ENCODE data around the gene NHSL2. TPM values are rescaled to one million over a fixed set of nuclear protein-coding genes. Genes with fewer than 3 reads are reported as not detected.

The NHSL2 gene
- total RNA-seq, 4 donors from 2014 or later = 1.6 to 6.0 (median 3.6) TPM

DNA sequence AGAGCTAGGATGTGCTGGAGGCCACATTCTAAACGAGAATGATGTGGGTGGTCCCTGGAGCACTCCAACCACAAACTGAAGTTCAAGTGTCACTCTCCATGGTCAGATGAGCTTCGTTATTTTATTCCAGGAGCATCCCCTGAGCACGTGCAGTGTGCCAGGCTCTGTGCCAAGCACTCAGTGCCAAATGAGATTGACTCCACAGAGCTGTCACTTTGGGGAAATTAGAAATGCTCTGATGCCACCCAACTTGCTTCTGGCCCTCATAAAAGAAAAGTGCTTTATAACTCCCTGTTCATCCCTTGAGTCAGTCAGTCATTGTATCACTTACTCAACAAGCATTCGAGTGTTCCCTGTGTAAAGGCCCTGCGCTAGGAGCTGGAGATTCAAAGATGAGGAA lies 129.9 kb downstream of the NHSL2 start:
- peak overlapping the region; percentile 50 to 78 (median 66) for H3K27ac ChIP-seq
- in situ Hi-C loops (cut with MboI; ENCODE audit: low pct_ligation_motif_present in 1 of 4, low pct_unique_long_range_greater_than_20kb in 1 of 4, low sequenced_read_pairs in 3 of 4) (no loop called here), intact Hi-C loops (cut with DNase I; ENCODE audit: low total_unique reads) (no loop called here)
- H3K36me3 ChIP-seq = no peaks in the 10 kb centered on the region
- H3K27me3 ChIP-seq = no peaks in the 10 kb centered on the region
- H3K4me1 ChIP-seq = peaks cover 0 to 6% (median 0%) of the 10 kb centered on the region in 4 donors
- H3K4me3 ChIP-seq = no peak overlapping the region
- 61% methylated on average over 5 of the region's 5 CpGs; no CpG with 5 or more reads in 1 of the 2 donors for WGBS, 2 donors (ENCODE audit: low coverage in 1 of 2)
- TF ChIP-seq, protein P1, sequence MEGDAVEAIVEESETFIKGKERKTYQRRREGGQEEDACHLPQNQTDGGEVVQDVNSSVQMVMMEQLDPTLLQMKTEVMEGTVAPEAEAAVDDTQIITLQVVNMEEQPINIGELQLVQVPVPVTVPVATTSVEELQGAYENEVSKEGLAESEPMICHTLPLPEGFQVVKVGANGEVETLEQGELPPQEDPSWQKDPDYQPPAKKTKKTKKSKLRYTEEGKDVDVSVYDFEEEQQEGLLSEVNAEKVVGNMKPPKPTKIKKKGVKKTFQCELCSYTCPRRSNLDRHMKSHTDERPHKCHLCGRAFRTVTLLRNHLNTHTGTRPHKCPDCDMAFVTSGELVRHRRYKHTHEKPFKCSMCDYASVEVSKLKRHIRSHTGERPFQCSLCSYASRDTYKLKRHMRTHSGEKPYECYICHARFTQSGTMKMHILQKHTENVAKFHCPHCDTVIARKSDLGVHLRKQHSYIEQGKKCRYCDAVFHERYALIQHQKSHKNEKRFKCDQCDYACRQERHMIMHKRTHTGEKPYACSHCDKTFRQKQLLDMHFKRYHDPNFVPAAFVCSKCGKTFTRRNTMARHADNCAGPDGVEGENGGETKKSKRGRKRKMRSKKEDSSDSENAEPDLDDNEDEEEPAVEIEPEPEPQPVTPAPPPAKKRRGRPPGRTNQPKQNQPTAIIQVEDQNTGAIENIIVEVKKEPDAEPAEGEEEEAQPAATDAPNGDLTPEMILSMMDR (IDR thresholded peaks at IDR 0.05) = no peak
- no peak for TF ChIP-seq POLR2AphosphoS5 (IDR thresholded peaks at IDR 0.05)
- no peak for TF ChIP-seq EP300 (IDR thresholded peaks at IDR 0.05; ENCODE audit: low read depth)
- TF ChIP-seq POLR2A (IDR thresholded peaks at IDR 0.05) = no peak
- DNase-seq = no peak
- H3K9me3 ChIP-seq = no peaks in the 10 kb centered on the region

DNA sequence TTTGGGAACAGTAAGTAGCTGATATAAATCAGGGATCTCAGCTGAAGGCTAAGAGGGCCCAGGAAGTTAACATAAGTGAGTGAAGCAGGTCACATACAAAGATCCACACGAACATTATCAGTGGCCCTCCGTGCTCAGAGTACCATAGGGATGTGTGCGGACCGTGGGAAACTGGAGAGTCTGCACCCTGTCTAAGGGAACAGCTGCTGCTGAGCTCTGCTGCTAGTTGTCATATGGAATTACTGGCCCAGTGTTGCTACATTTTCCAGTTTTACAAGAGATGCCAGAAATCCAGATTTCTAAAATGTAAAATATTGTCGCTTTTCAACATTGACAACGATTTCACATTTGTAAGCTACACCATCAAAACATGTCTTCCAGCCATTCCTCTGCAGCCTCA lies 130.5 kb downstream of the NHSL2 start:
- in situ Hi-C loops (cut with MboI; ENCODE audit: low pct_ligation_motif_present in 1 of 4, low pct_unique_long_range_greater_than_20kb in 1 of 4, low sequenced_read_pairs in 3 of 4) = no loop called here
- H3K27me3 ChIP-seq = no peaks in the 10 kb centered on the region
- no peak for DNase-seq
- H3K27ac ChIP-seq = peak overlapping the region; percentile 50 to 78 (median 66)
- TF ChIP-seq, protein P1 (IDR thresholded peaks at IDR 0.05) = no peak
- TF ChIP-seq POLR2AphosphoS5 (IDR thresholded peaks at IDR 0.05) (no peak), POLR2A (IDR thresholded peaks at IDR 0.05) (no peak), EP300 (IDR thresholded peaks at IDR 0.05; ENCODE audit: low read depth) (no peak)
- H3K36me3 ChIP-seq = no peaks in the 10 kb centered on the region
- H3K9me3 ChIP-seq = no peaks in the 10 kb centered on the region
- peaks cover 0 to 8% (median 0%) of the 10 kb centered on the region in 4 donors for H3K4me1 ChIP-seq
- H3K4me3 ChIP-seq = no peak overlapping the region
- intact Hi-C loops (cut with DNase I; ENCODE audit: low total_unique reads) = no loop called here
- 53 to 67% methylated on average over 2 to 6 of the region's 6 CpGs for WGBS, 2 donors (ENCODE audit: low coverage in 1 of 2)

DNA sequence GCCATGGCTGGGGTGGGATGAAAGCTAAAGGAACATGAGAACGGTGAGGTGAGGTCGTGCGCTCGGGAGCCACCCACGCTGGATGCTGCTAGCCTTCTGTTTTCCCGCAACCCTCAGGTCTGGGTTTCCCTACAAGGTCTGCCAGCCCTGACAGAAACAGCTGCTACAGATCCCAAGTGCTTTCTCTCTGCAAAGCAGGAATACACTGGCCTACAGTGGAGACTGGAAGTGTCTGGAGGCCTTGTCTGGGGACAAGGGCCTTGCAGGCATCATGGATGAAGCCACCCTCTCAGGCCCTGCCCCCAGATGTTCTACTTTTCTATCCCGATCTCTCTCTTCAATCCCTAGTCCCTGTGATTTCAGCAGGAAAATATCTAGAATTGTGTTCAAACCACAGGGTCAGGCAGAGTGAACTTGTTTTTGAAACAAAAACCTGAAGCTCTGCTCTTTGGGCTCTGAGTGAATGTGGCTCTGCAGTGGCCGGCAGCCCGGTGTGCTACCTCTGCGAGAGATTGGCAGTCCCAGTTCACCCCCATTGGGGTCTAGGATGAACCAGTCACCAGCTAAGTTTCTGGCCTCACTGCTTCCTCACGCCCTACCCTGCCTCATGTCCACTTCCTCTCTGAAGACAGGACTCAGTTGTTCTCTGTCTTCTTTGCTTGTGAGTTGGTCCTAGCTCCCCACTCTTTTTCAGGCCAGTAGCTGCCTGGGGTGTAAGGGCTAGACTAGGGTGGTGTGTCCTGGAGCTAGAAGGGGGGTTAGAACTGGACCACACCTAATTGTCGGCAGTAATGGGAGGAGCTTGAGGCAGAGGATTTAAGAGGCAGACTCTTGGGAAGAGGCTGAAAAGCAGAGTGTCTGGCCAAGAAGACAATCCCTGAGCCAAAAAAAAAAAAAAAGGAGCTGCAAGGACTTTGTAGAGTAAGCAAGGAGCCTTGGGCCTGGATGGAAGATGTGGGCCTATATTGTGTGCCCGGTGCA lies 131.5 kb downstream of the NHSL2 start:
- H3K4me1 ChIP-seq = peaks cover 0 to 8% (median 0%) of the 10 kb centered on the region in 4 donors
- in situ Hi-C loops (cut with MboI; ENCODE audit: low pct_ligation_motif_present in 1 of 4, low pct_unique_long_range_greater_than_20kb in 1 of 4, low sequenced_read_pairs in 3 of 4) = no loop called here
- TF ChIP-seq POLR2A (IDR thresholded peaks at IDR 0.05) = no peak
- TF ChIP-seq POLR2AphosphoS5 (IDR thresholded peaks at IDR 0.05) = no peak
- TF ChIP-seq, protein P1 (IDR thresholded peaks at IDR 0.05) = no peak
- no peak for TF ChIP-seq EP300 (IDR thresholded peaks at IDR 0.05; ENCODE audit: low read depth)
- no peaks in the 10 kb centered on the region for H3K27me3 ChIP-seq
- no peak overlapping the region for H3K4me3 ChIP-seq
- H3K36me3 ChIP-seq = no peaks in the 10 kb centered on the region
- intact Hi-C loops (cut with DNase I; ENCODE audit: low total_unique reads) = no loop called here
- DNase-seq = no peak
- H3K27ac ChIP-seq = peak overlapping the region; percentile 50 to 78 (median 66)
- no peaks in the 10 kb centered on the region for H3K9me3 ChIP-seq
- WGBS, 2 donors (ENCODE audit: low coverage in 1 of 2) = 79% methylated on average over 13 of the region's 13 CpGs; no CpG with 5 or more reads in 1 of the 2 donors

DNA sequence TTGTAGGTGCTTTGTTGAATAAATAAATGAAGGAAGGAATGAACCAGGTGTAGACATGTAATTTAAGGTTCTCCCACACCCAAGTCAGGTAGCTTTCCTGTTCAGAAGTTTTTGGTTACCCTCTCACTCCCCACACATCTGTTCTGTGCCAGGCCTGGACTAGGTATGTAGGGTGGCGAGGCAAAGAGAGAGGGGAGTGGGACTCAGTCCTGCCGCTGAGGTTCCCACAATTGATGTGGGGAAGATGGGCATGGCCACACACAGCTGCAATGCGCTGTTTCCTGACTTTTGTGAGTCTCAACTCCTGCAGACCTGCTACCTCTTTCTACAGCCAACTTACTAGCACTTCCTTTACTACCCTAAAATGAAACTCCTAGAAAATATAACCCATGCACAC lies 132.2 kb downstream of the NHSL2 start:
- TF ChIP-seq POLR2AphosphoS5 (IDR thresholded peaks at IDR 0.05) (no peak), POLR2A (IDR thresholded peaks at IDR 0.05) (no peak), EP300 (IDR thresholded peaks at IDR 0.05; ENCODE audit: low read depth) (no peak)
- TF ChIP-seq, protein P1 (IDR thresholded peaks at IDR 0.05) = no peak
- Histone ChIP-seq H3K4me3 (no peak overlapping the region), H3K4me1 (peaks cover 0 to 8% (median 0%) of the 10 kb centered on the region in 4 donors), H3K27ac (peak overlapping the region in 3 of 4 donors; percentile 50 to 78 (median 73)), H3K27me3 (no peaks in the 10 kb centered on the region), H3K9me3 (no peaks in the 10 kb centered on the region), H3K36me3 (no peaks in the 10 kb centered on the region)
- no peak for DNase-seq
- intact Hi-C loops (cut with DNase I; ENCODE audit: low total_unique reads) = no loop called here
- in situ Hi-C loops (cut with MboI; ENCODE audit: low pct_ligation_motif_present in 1 of 4, low pct_unique_long_range_greater_than_20kb in 1 of 4, low sequenced_read_pairs in 3 of 4) = no loop called here
- 81% methylated on average over 3 of the region's 3 CpGs; no CpG with 5 or more reads in 1 of the 2 donors for WGBS, 2 donors (ENCODE audit: low coverage in 1 of 2)
